RPMI8226 (cell line): Measurements from ENCODE around the gene ARMS2.

Source experiments
- DNase-seq: peaks from one replicate; pipeline ENCODE4 v3.0.0-alpha.2; 2015

Gene ARMS2

GRCh38 chr10:122454603-122455080 is at the start of gene ARMS2:
Gene ARMS2, plus strand, starts transcription at chr10:122454653. Its CDS starts 75 bp downstream, at chr10:122454728.
- DNase-seq = no peak

GRCh38 chr10:122407375-122408125 is 46.9 kb upstream of the ARMS2 start:
- DNase-seq = peak; percentile 37

- no peak for DNase-seq
Observed at GRCh38 chr10:122413327-122413726, 41.1 kb upstream of the ARMS2 start.

- no peak for DNase-seq
Observed at GRCh38 chr10:122417667-122418066, 36.8 kb upstream of the ARMS2 start.

GRCh38 chr10:122419016-122419415 is 35.4 kb upstream of the ARMS2 start:
- DNase-seq = no peak

GRCh38 chr10:122419876-122420623 is 34.4 kb upstream of the ARMS2 start:
- no peak for DNase-seq

GRCh38 chr10:122420624-122421007 is 33.8 kb upstream of the ARMS2 start:
- DNase-seq = no peak

GRCh38 chr10:122421054-122421625 is 33.3 kb upstream of the ARMS2 start:
- no peak for DNase-seq

GRCh38 chr10:122421742-122422141 is 32.7 kb upstream of the ARMS2 start:
- DNase-seq = no peak

GRCh38 chr10:122422266-122422989 is 32.0 kb upstream of the ARMS2 start:
- DNase-seq = no peak

GRCh38 chr10:122424059-122424458 is 30.4 kb upstream of the ARMS2 start:
- no peak for DNase-seq

- DNase-seq = no peak
Observed at GRCh38 chr10:122426829-122427228, 27.6 kb upstream of the ARMS2 start.

- no peak for DNase-seq
Observed at GRCh38 chr10:122427280-122427679, 27.2 kb upstream of the ARMS2 start.

GRCh38 chr10:122435212-122435827 is 19.1 kb upstream of the ARMS2 start:
- DNase-seq = peak; percentile 52

GRCh38 chr10:122441961-122442360 is 12.5 kb upstream of the ARMS2 start:
- DNase-seq = no peak

- no peak for DNase-seq
Observed at GRCh38 chr10:122445469-122445868, 9.0 kb upstream of the ARMS2 start.

GRCh38 chr10:122445904-122446303 is 8.5 kb upstream of the ARMS2 start:
- DNase-seq = no peak

- peak; percentile 28 for DNase-seq
Observed at GRCh38 chr10:122446668-122447423, 7.6 kb upstream of the ARMS2 start.

GRCh38 chr10:122448600-122448999 is 5.9 kb upstream of the ARMS2 start:
- DNase-seq = no peak

- DNase-seq = no peak
Observed at GRCh38 chr10:122449153-122449552, 5.3 kb upstream of the ARMS2 start.

GRCh38 chr10:122450353-122450990 is 4.0 kb upstream of the ARMS2 start:
- DNase-seq = no peak
